ENCODE results near the gene ANXA8. TPM values are rescaled to one million over a fixed set of nuclear protein-coding genes. Genes with fewer than 3 reads are reported as not detected.
"Not testable (repeated sequence)": the region's sequence is repeated elsewhere in the genome, so short reads cannot be mapped to it uniquely, and the experiment has no call there.

ANXA8 gene
- total RNA-seq, 5 donors from 2014 or later (not counting 1 experiment from before 2014, with no cell fraction given): not detected

DNA sequence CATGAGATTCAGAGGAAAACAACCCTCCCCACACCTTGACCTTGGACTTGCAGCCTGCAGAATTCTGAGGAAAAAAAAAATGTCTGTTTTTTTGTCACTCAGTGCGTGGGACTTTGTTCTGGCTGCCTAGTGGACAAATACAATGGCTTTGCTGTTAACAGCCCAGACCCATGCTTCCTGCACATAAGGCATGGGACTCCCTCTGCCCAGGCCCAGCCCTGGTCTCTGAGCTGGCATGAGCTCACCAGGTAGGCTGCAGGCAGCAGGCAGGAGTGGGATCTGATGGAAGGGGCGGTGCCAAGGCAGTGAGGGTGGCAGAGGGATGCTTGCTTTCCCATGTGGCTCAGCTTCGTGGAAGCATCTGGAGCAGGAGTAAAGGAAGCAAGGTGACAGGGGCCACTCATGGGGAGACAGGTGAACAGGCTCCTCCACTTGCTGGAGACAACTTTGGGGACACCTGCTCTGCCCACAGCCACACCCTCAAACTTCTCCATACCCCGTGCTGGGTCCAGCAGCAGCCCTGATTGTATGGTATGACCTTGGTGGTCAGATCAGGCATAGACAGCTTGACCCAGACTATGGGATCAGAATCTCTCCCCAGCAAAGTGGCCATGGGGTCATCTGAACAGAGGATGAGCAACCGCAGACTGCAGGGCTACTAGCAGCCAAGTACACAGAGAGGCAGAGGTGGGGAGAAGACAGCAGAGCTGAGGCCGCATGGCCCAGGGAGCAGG lies 27.0 kb downstream of the ANXA8 start:
- Histone ChIP-seq H3K27me3 (replicated peaks in 1 of 2; ENCODE audit: control insufficient read depth in 2 of 2, extremely low read depth in 1 of 2, insufficient read depth in 2 of 2, low read length in 1 of 2) (peaks cover 0 to 32% of the 10 kb centered on the region in 2 experiments), H3K27ac (ENCODE audit: low read length) (no peak overlapping the region), H3K4me3 (ENCODE audit: control insufficient read depth in 1 of 2, extremely low read depth in 1 of 2, low read length in 1 of 2) (no peak overlapping the region), H3K4me1 (ENCODE audit: control insufficient read depth in 1 of 2, extremely low read depth in 1 of 2, insufficient read depth in 2 of 2, low read length in 2 of 2) (no peaks in the 10 kb centered on the region), H3K9me3 (no peaks in the 10 kb centered on the region), H3K36me3 (ENCODE audit: control insufficient read depth in 2 of 2, extremely low read depth in 1 of 2, insufficient read depth in 1 of 2, low read length in 1 of 2) (no peaks in the 10 kb centered on the region)
- ATAC-seq (replicated peaks in 1 of 4): no peak
- Mint-ChIP-seq H3K4me3 (no peak overlapping the region), H3K27me3 (peaks cover 4 to 14% of the 10 kb centered on the region in 2 donors), H3K4me1 (peaks cover 0 to 4% (median 0%) of the 10 kb centered on the region in 3 donors), H3K27ac (no peak overlapping the region), H3K9me3 (no peaks in the 10 kb centered on the region), H3K36me3 (no peaks in the 10 kb centered on the region)
- 84% methylated on average over 5 of the region's 6 CpGs for WGBS (ENCODE audit: insufficient coverage)
- no peak for DNase-seq
- ChIA-PET POLR2A (no interaction called here), CTCF (no interaction called here)

DNA sequence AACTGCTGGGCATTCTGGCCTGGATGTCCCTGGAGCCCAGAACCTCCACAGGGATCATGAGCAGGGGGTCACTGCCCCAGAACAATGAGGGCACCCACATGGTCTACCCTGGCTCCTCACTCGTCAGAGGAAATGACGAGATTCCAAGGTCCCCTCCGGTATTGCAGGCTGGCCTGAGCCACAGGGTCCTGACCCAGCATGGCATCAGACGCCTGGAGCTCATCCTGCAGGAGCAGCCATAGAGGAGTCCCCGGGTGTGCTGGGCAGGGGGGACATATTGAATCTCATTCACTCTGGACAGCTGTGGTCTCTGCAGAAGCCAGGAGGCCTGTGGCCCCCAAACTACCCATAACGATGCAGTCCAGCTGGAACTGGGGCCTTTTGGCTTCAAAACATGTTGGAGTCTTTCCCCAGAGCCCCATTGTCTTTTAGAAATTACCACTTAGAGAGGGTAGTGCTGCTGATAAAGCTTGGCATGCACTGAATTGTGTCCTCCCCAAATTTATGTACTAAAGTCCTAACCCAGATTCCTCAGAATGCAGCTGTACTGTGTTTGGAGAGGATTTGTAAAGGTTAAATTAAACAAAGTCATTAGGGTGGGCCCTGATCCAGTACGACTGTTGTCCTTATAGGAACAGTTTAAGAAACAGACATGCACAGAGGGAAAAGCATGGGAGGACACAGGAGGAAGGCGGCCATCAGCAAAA lies 27.7 kb downstream of the ANXA8 start:
- CTCF ChIA-PET: no interaction called here

DNA sequence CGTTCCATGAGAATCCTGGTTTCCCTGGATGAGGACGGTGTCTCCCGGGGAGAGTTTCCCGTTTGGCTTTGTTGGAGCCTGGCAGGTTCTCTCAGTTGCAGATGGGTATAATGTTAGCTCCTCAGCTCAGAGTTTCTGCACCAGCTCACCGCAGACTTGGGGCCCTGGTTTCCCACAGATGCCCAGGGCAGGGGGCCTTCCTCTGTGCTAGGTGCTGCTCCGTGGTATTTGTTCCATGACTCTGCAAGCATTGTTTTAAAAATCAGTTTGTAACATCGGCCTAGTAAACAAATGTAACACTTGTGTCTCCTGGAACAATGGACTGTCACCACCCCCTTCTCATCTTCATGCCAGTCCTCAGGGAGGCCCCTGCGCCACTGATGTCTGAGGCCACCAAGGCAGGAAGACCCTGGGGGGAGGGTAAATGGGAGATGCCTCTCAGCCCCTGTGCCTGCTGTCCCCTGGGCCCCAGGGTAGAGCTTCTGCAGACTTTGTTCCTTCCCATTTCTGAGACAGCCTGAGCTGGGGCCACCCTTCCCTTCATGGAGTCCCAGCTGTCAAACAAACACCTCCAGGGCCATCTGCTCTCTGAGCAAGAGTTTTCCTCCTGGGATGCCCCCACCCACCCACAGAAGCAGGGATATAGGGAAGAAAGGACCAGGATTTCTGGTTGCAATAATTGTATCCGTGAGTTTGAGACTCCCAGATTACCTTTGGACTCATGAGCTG lies 28.4 kb downstream of the ANXA8 start:
- H3K27me3 Mint-ChIP-seq: peaks cover 4 to 11% of the 10 kb centered on the region in 2 donors
- DNase-seq; CTCF ChIA-PET; H3K9me3 Mint-ChIP-seq; H3K4me3 ChIP-seq (ENCODE audit: control insufficient read depth in 1 of 2, extremely low read depth in 1 of 2, low read length in 1 of 2); H3K36me3 ChIP-seq (ENCODE audit: control insufficient read depth in 2 of 2, extremely low read depth in 1 of 2, insufficient read depth in 1 of 2, low read length in 1 of 2); POLR2A ChIA-PET; H3K4me3 Mint-ChIP-seq; ATAC-seq (replicated peaks in 1 of 4); H3K36me3 Mint-ChIP-seq; H3K9me3 ChIP-seq; H3K27ac ChIP-seq (ENCODE audit: low read length); H3K4me1 Mint-ChIP-seq; H3K27ac Mint-ChIP-seq; H3K4me1 ChIP-seq (ENCODE audit: control insufficient read depth in 1 of 2, extremely low read depth in 1 of 2, insufficient read depth in 2 of 2, low read length in 2 of 2): not testable (repeated sequence)
- peaks cover 0 to 37% of the 10 kb centered on the region in 2 experiments for H3K27me3 ChIP-seq (replicated peaks in 1 of 2; ENCODE audit: control insufficient read depth in 2 of 2, extremely low read depth in 1 of 2, insufficient read depth in 2 of 2, low read length in 1 of 2)
- WGBS (ENCODE audit: insufficient coverage): 46% methylated on average over 6 of the region's 9 CpGs

More for the DNA sequence above, 27.7 kb downstream of the ANXA8 start:
- no peaks in the 10 kb centered on the region for H3K36me3 ChIP-seq (ENCODE audit: control insufficient read depth in 2 of 2, extremely low read depth in 1 of 2, insufficient read depth in 1 of 2, low read length in 1 of 2)
- Mint-ChIP-seq H3K4me1 (peaks cover 0 to 4% (median 0%) of the 10 kb centered on the region in 3 donors), H3K27ac (no peak overlapping the region), H3K27me3 (peaks cover 4 to 14% of the 10 kb centered on the region in 2 donors), H3K9me3 (no peaks in the 10 kb centered on the region), H3K4me3 (no peak overlapping the region), H3K36me3 (no peaks in the 10 kb centered on the region)
- POLR2A ChIA-PET: no interaction called here
- no peak overlapping the region for H3K4me3 ChIP-seq (ENCODE audit: control insufficient read depth in 1 of 2, extremely low read depth in 1 of 2, low read length in 1 of 2)
- 89% methylated on average over 6 of the region's 8 CpGs for whole genome bisulfite sequencing (ENCODE audit: insufficient coverage)
- H3K27ac ChIP-seq (ENCODE audit: low read length): no peak overlapping the region
- H3K27me3 ChIP-seq (replicated peaks in 1 of 2; ENCODE audit: control insufficient read depth in 2 of 2, extremely low read depth in 1 of 2, insufficient read depth in 2 of 2, low read length in 1 of 2): peaks cover 0 to 35% of the 10 kb centered on the region in 2 experiments
- DNase-seq: no peak
- no peak for ATAC-seq (replicated peaks in 1 of 4)
- no peaks in the 10 kb centered on the region for H3K9me3 ChIP-seq
- H3K4me1 ChIP-seq (ENCODE audit: control insufficient read depth in 1 of 2, extremely low read depth in 1 of 2, insufficient read depth in 2 of 2, low read length in 2 of 2): no peaks in the 10 kb centered on the region

DNA sequence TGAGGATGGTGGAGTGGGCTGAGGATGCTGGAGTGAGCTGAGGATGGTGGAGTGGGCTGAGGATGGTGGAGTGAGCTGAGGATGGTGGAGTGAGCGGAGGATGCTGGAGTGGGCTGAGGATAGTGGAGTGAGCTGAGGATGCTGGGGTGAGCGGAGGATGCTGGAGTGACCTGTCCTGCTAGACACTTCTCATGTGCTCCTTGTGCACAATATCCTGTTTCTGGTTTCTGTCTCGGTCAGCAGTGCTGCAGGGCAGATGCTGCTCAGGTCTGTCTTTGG lies 29.2 kb downstream of the ANXA8 start:
- peaks cover 4 to 11% of the 10 kb centered on the region in 2 donors for H3K27me3 Mint-ChIP-seq
- WGBS (ENCODE audit: insufficient coverage): 61% methylated on average over 2 of the region's 3 CpGs
- H3K4me1 ChIP-seq (ENCODE audit: control insufficient read depth in 1 of 2, extremely low read depth in 1 of 2, insufficient read depth in 2 of 2, low read length in 2 of 2): no peaks in the 10 kb centered on the region
- no peak overlapping the region for H3K27ac ChIP-seq (ENCODE audit: low read length)
- H3K4me1 Mint-ChIP-seq: no peaks in the 10 kb centered on the region
- H3K36me3 Mint-ChIP-seq: no peaks in the 10 kb centered on the region
- ATAC-seq (replicated peaks in 1 of 4) (no peak), DNase-seq (no peak)
- H3K4me3 Mint-ChIP-seq: no peak overlapping the region
- POLR2A ChIA-PET: no interaction called here
- no peak overlapping the region for H3K27ac Mint-ChIP-seq
- CTCF ChIA-PET: no interaction called here
- H3K27me3 ChIP-seq (replicated peaks in 1 of 2; ENCODE audit: control insufficient read depth in 2 of 2, extremely low read depth in 1 of 2, insufficient read depth in 2 of 2, low read length in 1 of 2): peaks cover 0 to 42% of the 10 kb centered on the region in 2 experiments
- no peaks in the 10 kb centered on the region for H3K36me3 ChIP-seq (ENCODE audit: control insufficient read depth in 2 of 2, extremely low read depth in 1 of 2, insufficient read depth in 1 of 2, low read length in 1 of 2)
- H3K9me3 ChIP-seq: no peaks in the 10 kb centered on the region
- H3K9me3 Mint-ChIP-seq: no peaks in the 10 kb centered on the region
- no peak overlapping the region for H3K4me3 ChIP-seq (ENCODE audit: control insufficient read depth in 1 of 2, extremely low read depth in 1 of 2, low read length in 1 of 2)

- H3K27ac ChIP-seq (ENCODE audit: low read length): no peak overlapping the region
- no peak overlapping the region for H3K27ac Mint-ChIP-seq
- peaks cover 0 to 2% (median under 1%) of the 10 kb centered on the region in 3 donors for H3K4me1 Mint-ChIP-seq
- no peaks in the 10 kb centered on the region for H3K36me3 ChIP-seq (ENCODE audit: control insufficient read depth in 2 of 2, extremely low read depth in 1 of 2, insufficient read depth in 1 of 2, low read length in 1 of 2)
- H3K9me3 ChIP-seq: no peaks in the 10 kb centered on the region
- ChIA-PET POLR2A (no interaction called here), CTCF (no interaction called here)
- no peaks in the 10 kb centered on the region for H3K9me3 Mint-ChIP-seq
- H3K27me3 ChIP-seq (replicated peaks in 1 of 2; ENCODE audit: control insufficient read depth in 2 of 2, extremely low read depth in 1 of 2, insufficient read depth in 2 of 2, low read length in 1 of 2): peaks cover 0 to 44% of the 10 kb centered on the region in 2 experiments
- peaks cover 4 to 9% of the 10 kb centered on the region in 2 donors for H3K27me3 Mint-ChIP-seq
- H3K4me3 ChIP-seq (ENCODE audit: control insufficient read depth in 1 of 2, extremely low read depth in 1 of 2, low read length in 1 of 2): no peak overlapping the region
- ATAC-seq (replicated peaks in 1 of 4) (no peak), DNase-seq (no peak)
- peaks cover 0 to 5% of the 10 kb centered on the region in 2 experiments for H3K4me1 ChIP-seq (ENCODE audit: control insufficient read depth in 1 of 2, extremely low read depth in 1 of 2, insufficient read depth in 2 of 2, low read length in 2 of 2)
- 80% methylated on average over 4 of the region's 10 CpGs for WGBS (ENCODE audit: insufficient coverage)
- H3K36me3 Mint-ChIP-seq: no peaks in the 10 kb centered on the region
- no peak overlapping the region for H3K4me3 Mint-ChIP-seq
Measured at GRCh38 chr10:47454008-47454779, 29.7 kb downstream of the ANXA8 start.
